Nephron progenitor cell (in vitro differentiated cells): ENCODE measurements around the gene ZNF678.

Experiments
- DNase-seq: peaks from one replicate; pipeline ENCODE4 v3.0.0; 2021
- H3K27ac Mint-ChIP-seq: 2 replicates; pipeline ENCODE4 v1.8.0; 2021; ENCODE audit warnings: mild to moderate bottlenecking, moderate library complexity, mixed read lengths
- H3K27me3 Mint-ChIP-seq: 2 replicates; pipeline ENCODE4 v1.8.0; 2021; ENCODE audit warnings: mild to moderate bottlenecking, low read depth, mixed read lengths; ENCODE audit not compliant: poor library complexity
- H3K36me3 Mint-ChIP-seq: 2 replicates; pipeline ENCODE4 v1.8.0; 2021; ENCODE audit warnings: low read depth, mixed read lengths
- H3K4me1 Mint-ChIP-seq: 2 replicates; pipeline ENCODE4 v1.8.0; 2021; ENCODE audit warnings: mixed read lengths
- H3K4me3 Mint-ChIP-seq: 2 replicates; pipeline ENCODE4 v1.8.0; 2021; ENCODE audit warnings: mild to moderate bottlenecking, moderate library complexity, mixed read lengths
- H3K9me3 Mint-ChIP-seq: 2 replicates; pipeline ENCODE4 v1.8.0; 2021; ENCODE audit warnings: mild to moderate bottlenecking, moderate library complexity, mixed read lengths
- CTCF ChIP-seq: fragments of 200-600 bp; sonication (generic); IDR thresholded peaks from 2 replicates; pipeline ENCODE4 v1.5.0; 2021; ENCODE audit warnings: antibody characterized with exemption

Gene ZNF678

GRCh38 chr1:227562037-227562436 is 1.3 kb upstream of the ZNF678 start:
- no peak for TF ChIP-seq CTCF
- Mint-ChIP-seq H3K27me3 (peaks cover 12% of the 10 kb centered on the region), H3K4me3 (peak overlapping the region; percentile 14), H3K4me1 (peaks cover 11% of the 10 kb centered on the region), H3K36me3 (peaks cover 57% of the 10 kb centered on the region), H3K9me3 (peaks cover 69% of the 10 kb centered on the region), H3K27ac (no peak overlapping the region)
- no peak for DNase-seq

- peak overlapping the region; percentile 97 for H3K4me3 Mint-ChIP-seq
- H3K36me3 Mint-ChIP-seq, result peaks cover 66% of the 10 kb centered on the region
- peaks cover 76% of the 10 kb centered on the region for H3K9me3 Mint-ChIP-seq
- peak overlapping the region; percentile 100 for H3K27ac Mint-ChIP-seq
- DNase-seq, result no peak
- H3K4me1 Mint-ChIP-seq, result peaks cover 20% of the 10 kb centered on the region
- peaks cover 12% of the 10 kb centered on the region for H3K27me3 Mint-ChIP-seq
- no peak for TF ChIP-seq CTCF
Observed at GRCh38 chr1:227562933-227563323, 428 bp upstream of the ZNF678 start.

GRCh38 chr1:227567256-227567655 is 3.9 kb downstream of the ZNF678 start:
- H3K27ac Mint-ChIP-seq, result no peak overlapping the region
- H3K4me3 Mint-ChIP-seq, result no peak overlapping the region
- H3K9me3 Mint-ChIP-seq, result peaks cover 89% of the 10 kb centered on the region
- DNase-seq, result no peak
- peaks cover under 1% of the 10 kb centered on the region for H3K27me3 Mint-ChIP-seq
- no peak for TF ChIP-seq CTCF
- peaks cover 27% of the 10 kb centered on the region for H3K4me1 Mint-ChIP-seq
- peaks cover 92% of the 10 kb centered on the region for H3K36me3 Mint-ChIP-seq

- Mint-ChIP-seq H3K4me3 (no peak overlapping the region), H3K27ac (no peak overlapping the region), H3K36me3 (peaks cover 95% of the 10 kb centered on the region), H3K4me1 (peaks cover 27% of the 10 kb centered on the region), H3K9me3 (peaks cover 88% of the 10 kb centered on the region), H3K27me3 (no peaks in the 10 kb centered on the region)
- no peak for TF ChIP-seq CTCF
- no peak for DNase-seq
Observed at GRCh38 chr1:227568593-227568992, 5.2 kb downstream of the ZNF678 start.

GRCh38 chr1:227572752-227573151 is 9.4 kb downstream of the ZNF678 start:
- Mint-ChIP-seq H3K27ac (no peak overlapping the region), H3K4me1 (peaks cover 10% of the 10 kb centered on the region), H3K9me3 (peaks cover 90% of the 10 kb centered on the region), H3K36me3 (peaks cover 95% of the 10 kb centered on the region), H3K4me3 (peak overlapping the region; percentile 8), H3K27me3 (no peaks in the 10 kb centered on the region)
- TF ChIP-seq CTCF, result no peak
- DNase-seq, result no peak

- no peaks in the 10 kb centered on the region for H3K4me1 Mint-ChIP-seq
- no peak overlapping the region for H3K4me3 Mint-ChIP-seq
- DNase-seq, result no peak
- peaks cover 91% of the 10 kb centered on the region for H3K36me3 Mint-ChIP-seq
- TF ChIP-seq CTCF, result no peak
- H3K9me3 Mint-ChIP-seq, result peaks cover 91% of the 10 kb centered on the region
- peaks cover 5% of the 10 kb centered on the region for H3K27me3 Mint-ChIP-seq
- no peak overlapping the region for H3K27ac Mint-ChIP-seq
Observed at GRCh38 chr1:227574926-227575325, 11.6 kb downstream of the ZNF678 start.
